Measurements from ENCODE around the gene MTA2. TPM values are rescaled to one million over a fixed set of nuclear protein-coding genes. Genes with fewer than 3 reads are reported as not detected.
"Not testable (repeated sequence)": the region's sequence is repeated elsewhere in the genome, so short reads cannot be mapped to it uniquely, and the experiment has no call there.

The MTA2 gene
- total RNA-seq, 1 donor from 2014 or later: 26.3 TPM

- no peak overlapping the region for H3K4me3 ChIP-seq
- peak; percentile 79 for DNase-seq
- peaks cover 59% of the 10 kb centered on the region for H3K36me3 ChIP-seq
- no peaks in the 10 kb centered on the region for H3K27me3 ChIP-seq (ENCODE audit: low read depth)
- H3K9me3 ChIP-seq (replicated peaks): no peaks in the 10 kb centered on the region
- intact Hi-C loops (cut with micrococcal nuclease): no loop called here
- H3K27ac ChIP-seq (replicated peaks): peak overlapping the region; percentile 96
- H3K4me1 ChIP-seq: peaks cover 49% of the 10 kb centered on the region
- peak; percentile 63 for TF ChIP-seq CTCF (IDR thresholded peaks at IDR 0.05; ENCODE audit: borderline replicate concordance)
Measured at GRCh38 chr11:62593434-62594044, 8.1 kb downstream of the MTA2 start.

GRCh38 chr11:62592989-62593421 is 8.7 kb downstream of the MTA2 start:
- no peak for DNase-seq
- Histone ChIP-seq H3K4me3 (peak overlapping the region; percentile 72), H3K9me3 (replicated peaks) (no peaks in the 10 kb centered on the region), H3K27me3 (ENCODE audit: low read depth) (no peaks in the 10 kb centered on the region), H3K36me3 (peaks cover 59% of the 10 kb centered on the region), H3K4me1 (peaks cover 45% of the 10 kb centered on the region), H3K27ac (replicated peaks) (peak overlapping the region; percentile 96)
- intact Hi-C loops (cut with micrococcal nuclease): no loop called here
- TF ChIP-seq CTCF (IDR thresholded peaks at IDR 0.05; ENCODE audit: borderline replicate concordance): no peak

- peaks cover 59% of the 10 kb centered on the region for H3K36me3 ChIP-seq
- H3K4me3 ChIP-seq: peak overlapping the region; percentile 72
- no peak for TF ChIP-seq CTCF (IDR thresholded peaks at IDR 0.05; ENCODE audit: borderline replicate concordance)
- intact Hi-C loops (cut with micrococcal nuclease): no loop called here
- no peaks in the 10 kb centered on the region for H3K27me3 ChIP-seq (ENCODE audit: low read depth)
- peak overlapping the region; percentile 96 for H3K27ac ChIP-seq (replicated peaks)
- H3K4me1 ChIP-seq: peaks cover 45% of the 10 kb centered on the region
- no peak for DNase-seq
- no peaks in the 10 kb centered on the region for H3K9me3 ChIP-seq (replicated peaks)
Measured at GRCh38 chr11:62592146-62592815, 9.4 kb downstream of the MTA2 start.

- H3K9me3 ChIP-seq (replicated peaks): no peaks in the 10 kb centered on the region
- H3K36me3 ChIP-seq: peaks cover 58% of the 10 kb centered on the region
- peak within 1 kb of the TSS; percentile 72 for H3K4me3 ChIP-seq
- peak; percentile 14 for TF ChIP-seq CTCF (IDR thresholded peaks at IDR 0.05; ENCODE audit: borderline replicate concordance)
- H3K4me1 ChIP-seq: peaks cover 45% of the 10 kb centered on the region
- intact Hi-C loops (cut with micrococcal nuclease): no loop called here
- peak; percentile 93 for DNase-seq
- H3K27ac ChIP-seq (replicated peaks): peak within 1 kb of the TSS; percentile 96
- H3K27me3 ChIP-seq (ENCODE audit: low read depth): no peaks in the 10 kb centered on the region
Measured at GRCh38 chr11:62591448-62592145, 10.1 kb downstream of the MTA2 start, which contains the start of gene TUT1. TSS of gene TUT1 (minus strand) at chr11:62591523. CDS start at chr11:62591485, 38 bp downstream.

- H3K36me3 ChIP-seq: peaks cover 55% of the 10 kb centered on the region
- TF ChIP-seq CTCF (IDR thresholded peaks at IDR 0.05; ENCODE audit: borderline replicate concordance): no peak
- no peak for DNase-seq
- intact Hi-C loops (cut with micrococcal nuclease): no loop called here
- H3K4me3 ChIP-seq: no peak overlapping the region
- H3K27me3 ChIP-seq (ENCODE audit: low read depth): no peaks in the 10 kb centered on the region
- no peaks in the 10 kb centered on the region for H3K9me3 ChIP-seq (replicated peaks)
- H3K4me1 ChIP-seq: peaks cover 45% of the 10 kb centered on the region
- no peak overlapping the region for H3K27ac ChIP-seq (replicated peaks)
Measured at GRCh38 chr11:62588966-62589637, 12.6 kb downstream of the MTA2 start.

- H3K9me3 ChIP-seq (replicated peaks); H3K27me3 ChIP-seq (ENCODE audit: low read depth); DNase-seq; intact Hi-C loops (cut with micrococcal nuclease); H3K4me3 ChIP-seq; H3K27ac ChIP-seq (replicated peaks): not testable (repeated sequence)
- Histone ChIP-seq H3K4me1 (peaks cover 22% of the 10 kb centered on the region), H3K36me3 (peaks cover 72% of the 10 kb centered on the region)
Measured at GRCh38 chr11:62585356-62585755, 16.3 kb downstream of the MTA2 start.

GRCh38 chr11:62581735-62582134 is 19.9 kb downstream of the MTA2 start:
- H3K9me3 ChIP-seq (replicated peaks); DNase-seq; intact Hi-C loops (cut with micrococcal nuclease); H3K27me3 ChIP-seq (ENCODE audit: low read depth); H3K4me3 ChIP-seq; H3K27ac ChIP-seq (replicated peaks): not testable (repeated sequence)
- peaks cover 19% of the 10 kb centered on the region for H3K4me1 ChIP-seq
- peaks cover 78% of the 10 kb centered on the region for H3K36me3 ChIP-seq
